HepG2 (cell line): ENCODE data around the gene MCU. TPM values are rescaled to one million over a fixed set of nuclear protein-coding genes. Genes with fewer than 3 reads are reported as not detected.

ENCODE experiments used
- AKNA ChIP-seq: sonication (generic); formaldehyde crosslinking; IDR thresholded peaks from 2 replicates; pipeline ENCODE4 v1.4.0; 2020; ENCODE audit warnings: missing genetic modification reagents, borderline replicate concordance
- CHD2 ChIP-seq: IDR thresholded peaks from 2 replicates; pipeline ENCODE4 v1.6.1; 2011; ENCODE audit warnings: low read depth, low read length, improper control_type of control experiment
- EHMT2 ChIP-seq: fragments of 200-600 bp; sonication (generic); IDR thresholded peaks from 2 replicates; pipeline ENCODE4 v1.7.0; 2017; ENCODE audit warnings: antibody characterized with exemption, low read depth, low read length, borderline replicate concordance
- GFI1 ChIP-seq: sonication (generic); formaldehyde crosslinking; IDR thresholded peaks from 2 replicates; pipeline ENCODE4 v1.5.0; 2020; ENCODE audit warnings: missing genetic modification reagents, mild to moderate bottlenecking, borderline replicate concordance
- MXI1 ChIP-seq: IDR thresholded peaks from 3 replicates; pipeline ENCODE4 v1.6.1; 2012; ENCODE audit warnings: low read depth, low read length, inconsistent platforms, borderline replicate concordance
- MYNN ChIP-seq: sonication (generic); formaldehyde crosslinking; IDR thresholded peaks from 2 replicates; pipeline ENCODE4 v1.4.0; 2020; ENCODE audit warnings: mild to moderate bottlenecking, low read depth, missing genetic modification reagents
- NFAT5 ChIP-seq: sonication (generic); formaldehyde crosslinking; IDR thresholded peaks from 2 replicates; pipeline ENCODE4 v1.4.0; 2020; ENCODE audit warnings: missing genetic modification reagents
- POGZ ChIP-seq: sonication (generic); formaldehyde crosslinking; IDR thresholded peaks from 2 replicates; pipeline ENCODE4 v1.4.0; 2020; ENCODE audit warnings: mild to moderate bottlenecking, missing genetic modification reagents
- POLR2A ChIP-seq, 2 experiments: IDR thresholded peaks; 2 replicates each; pipeline ENCODE4 v1.6.1; 2011; ENCODE audit warnings: low read depth in 2 of 2, low read length in 2 of 2, mild to moderate bottlenecking in 1 of 2, moderate library complexity in 1 of 2; ENCODE audit not compliant: insufficient read depth in 1 of 2
- RBAK ChIP-seq: sonication (generic); formaldehyde crosslinking; IDR thresholded peaks from 2 replicates; pipeline ENCODE4 v1.5.1; 2020; ENCODE audit warnings: mild to moderate bottlenecking, missing genetic modification reagents
- REL ChIP-seq: sonication (generic); formaldehyde crosslinking; conservative IDR thresholded peaks from 2 replicates; pipeline ENCODE4 v1.8.0; 2022; ENCODE audit warnings: mild to moderate bottlenecking, missing genetic modification reagents, moderate library complexity
- TGIF2 ChIP-seq: IDR thresholded peaks from 2 replicates; pipeline ENCODE4 v1.6.1; 2016; ENCODE audit warnings: control low read depth, missing compliant biosample characterization
- TRIM22 ChIP-seq: fragments of 450-650 bp; IDR thresholded peaks from 2 replicates; pipeline ENCODE4 v1.6.1; 2017
- ZBTB7A ChIP-seq: sonication (generic); formaldehyde crosslinking; IDR thresholded peaks from 2 replicates; pipeline ENCODE4 v1.8.0; 2022; ENCODE audit warnings: mild to moderate bottlenecking, missing genetic modification reagents
- ZNF232 ChIP-seq: sonication (generic); formaldehyde crosslinking; IDR thresholded peaks from 2 replicates; pipeline ENCODE4 v1.4.0; 2020; ENCODE audit warnings: missing genetic modification reagents, borderline replicate concordance
- ZNF468 ChIP-seq: sonication (generic); formaldehyde crosslinking; IDR thresholded peaks from 2 replicates; pipeline ENCODE4 v1.8.0; 2022; ENCODE audit warnings: mild to moderate bottlenecking, moderate library complexity, missing genetic modification reagents
- ZNF550 ChIP-seq: sonication (generic); formaldehyde crosslinking; IDR thresholded peaks from 2 replicates; pipeline ENCODE4 v1.4.0; 2020; ENCODE audit warnings: mild to moderate bottlenecking, missing genetic modification reagents, borderline replicate concordance
- polyA plus RNA-seq, 8 experiments: library from polyadenylated mRNA; depleted of rRNA in 3 of 8; stranded (reverse) in 7 of 8; unstranded in 1 of 8; fragments of >200 nt; fragmentation: Illumina TruSeq in 4 of 8; extraction: Trizol in 4 of 8; gene quantifications; 2 replicates each; pipeline versions ENCODE4 v1.2.1 to v1.2.3, GENCODE V29; 2011 to 2016; ENCODE audit warnings: low read depth in 4 of 8, missing spikeins in 1 of 8, mixed read lengths in 1 of 8; ENCODE audit not compliant: insufficient read depth in 1 of 8
- total RNA-seq, 5 experiments: library from RNA; depleted of rRNA; stranded (reverse); fragments of >200 nt; fragmentation: Illumina TruSeq; extraction: Trizol; gene quantifications; 2 replicates each; pipeline ENCODE4 v1.2.3, GENCODE V29; 2016; ENCODE audit warnings: low read depth in 1 of 5

The MCU gene
- total and polyA plus RNA-seq, 2 of the 13 experiments (the other 11 are each of a cell fraction or from before 2014, with no cell fraction given) = 25.9 to 64.5 TPM

GRCh38 chr10:72691863-72692743, at the start of gene MCU (continued):
- TF ChIP-seq AKNA (no peak), GFI1 (CRISPR knock-in tag) (no peak), ZNF468 (CRISPR knock-in tag) (no peak), MXI1 (peak; percentile 41; the same call in 1 of the 3 replicates), NFAT5 (CRISPR knock-in tag) (no peak; the same call in 1 of the 2 replicates), ZBTB7A (no peak), MYNN (CRISPR knock-in tag) (no peak), POGZ (CRISPR knock-in tag) (0 out of 2 replicates have a peak, but pooled peaks have one; percentile 12), TGIF2 (no peak), REL (CRISPR knock-in tag) (no peak), POLR2A (IDR thresholded peaks at IDR 0.05; ENCODE audit: insufficient read depth in 1 of 2, low read depth in 2 of 2, low read length in 2 of 2) (peak; percentile 44 to 85), EHMT2 (no peak), RBAK (CRISPR knock-in tag) (no peak), TRIM22 (no peak), ZNF550 (CRISPR knock-in tag) (no peak), ZNF232 (CRISPR knock-in tag) (no peak), CHD2 (no peak)
